ENCODE data around the gene ZNF814.

Gene ZNF814

DNA sequence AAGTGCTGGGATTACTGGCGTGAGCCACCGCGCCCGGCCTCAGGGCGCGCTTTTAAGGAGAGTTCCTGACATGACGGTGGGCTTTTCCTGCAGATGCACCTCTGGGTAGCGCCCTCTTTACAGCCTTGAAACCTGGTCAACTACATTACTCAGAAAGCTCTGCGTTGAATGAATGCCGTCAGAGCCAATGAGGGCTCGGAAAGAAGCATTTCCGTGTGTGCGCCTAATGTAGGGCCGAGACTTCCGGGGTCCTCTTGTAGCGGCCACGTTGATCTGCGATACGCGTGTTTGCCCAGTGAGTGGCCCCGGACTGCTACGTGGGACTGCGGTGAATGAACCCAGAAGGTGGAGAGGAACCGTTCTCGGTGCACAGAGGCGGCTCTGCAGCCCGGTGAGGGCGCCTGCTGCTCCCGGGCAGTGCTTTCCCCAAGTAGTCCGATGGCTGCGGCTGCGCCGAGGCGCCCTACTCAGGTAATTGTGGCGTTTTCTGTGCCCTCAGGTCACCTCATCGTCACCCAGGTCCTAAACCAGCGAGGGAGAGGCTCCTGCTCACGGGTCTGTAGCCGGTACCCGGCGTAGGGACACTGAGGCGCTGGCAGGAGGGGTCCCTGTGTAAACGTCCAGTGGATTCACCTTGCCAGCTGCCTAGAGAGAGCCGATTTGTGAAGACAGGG is 69.2 kb downstream of the ZNF814 start (continued):
- TF ChIP-seq, protein P1, sequence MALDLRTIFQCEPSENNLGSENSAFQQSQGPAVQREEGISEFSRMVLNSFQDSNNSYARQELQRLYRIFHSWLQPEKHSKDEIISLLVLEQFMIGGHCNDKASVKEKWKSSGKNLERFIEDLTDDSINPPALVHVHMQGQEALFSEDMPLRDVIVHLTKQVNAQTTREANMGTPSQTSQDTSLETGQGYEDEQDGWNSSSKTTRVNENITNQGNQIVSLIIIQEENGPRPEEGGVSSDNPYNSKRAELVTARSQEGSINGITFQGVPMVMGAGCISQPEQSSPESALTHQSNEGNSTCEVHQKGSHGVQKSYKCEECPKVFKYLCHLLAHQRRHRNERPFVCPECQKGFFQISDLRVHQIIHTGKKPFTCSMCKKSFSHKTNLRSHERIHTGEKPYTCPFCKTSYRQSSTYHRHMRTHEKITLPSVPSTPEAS (tag by site-specific recombination; IDR thresholded peaks at IDR 0.05), result peak; percentile 78
- TF ChIP-seq ZBTB48 (tag by site-specific recombination; IDR thresholded peaks at IDR 0.05) (no peak), ZNF658 (tag by site-specific recombination; IDR thresholded peaks at IDR 0.05) (no peak), SETDB1 (IDR thresholded peaks at IDR 0.05; ENCODE audit: insufficient read length, low read length) (no peak), ZNF155 (tag by site-specific recombination; IDR thresholded peaks at IDR 0.05) (no peak), ZNF571 (tag by site-specific recombination; IDR thresholded peaks at IDR 0.05) (no peak), TCF7L2 (IDR thresholded peaks at IDR 0.05; ENCODE audit: borderline replicate concordance, low read depth, low read length) (no peak), GLIS1 (tag by site-specific recombination; IDR thresholded peaks at IDR 0.05) (no peak), ZFP41 (tag by site-specific recombination; IDR thresholded peaks at IDR 0.05; ENCODE audit: borderline replicate concordance) (no peak), ZNF707 (tag by site-specific recombination; IDR thresholded peaks at IDR 0.05) (no peak), ZSCAN30 (tag by site-specific recombination; IDR thresholded peaks at IDR 0.05) (peak; percentile 28; the same call in 1 of the 2 replicates), TRIM28 (IDR thresholded peaks at IDR 0.05; ENCODE audit: borderline replicate concordance, low read length) (0 out of 2 replicates have a peak, but pooled peaks have one; percentile 21), ZNF404 (tag by site-specific recombination; IDR thresholded peaks at IDR 0.05) (no peak), ZNF391 (tag by site-specific recombination; IDR thresholded peaks at IDR 0.05; ENCODE audit: borderline replicate concordance, low read depth) (no peak), ZNF76 (tag by site-specific recombination; IDR thresholded peaks at IDR 0.05; ENCODE audit: borderline replicate concordance, low read depth) (peak; percentile 83; the same call in 1 of the 2 replicates), ZNF600 (tag by site-specific recombination; IDR thresholded peaks at IDR 0.05) (no peak), ZNF341 (tag by site-specific recombination; IDR thresholded peaks at IDR 0.05; ENCODE audit: low read depth) (no peak)
- TF ChIP-seq, protein P2, sequence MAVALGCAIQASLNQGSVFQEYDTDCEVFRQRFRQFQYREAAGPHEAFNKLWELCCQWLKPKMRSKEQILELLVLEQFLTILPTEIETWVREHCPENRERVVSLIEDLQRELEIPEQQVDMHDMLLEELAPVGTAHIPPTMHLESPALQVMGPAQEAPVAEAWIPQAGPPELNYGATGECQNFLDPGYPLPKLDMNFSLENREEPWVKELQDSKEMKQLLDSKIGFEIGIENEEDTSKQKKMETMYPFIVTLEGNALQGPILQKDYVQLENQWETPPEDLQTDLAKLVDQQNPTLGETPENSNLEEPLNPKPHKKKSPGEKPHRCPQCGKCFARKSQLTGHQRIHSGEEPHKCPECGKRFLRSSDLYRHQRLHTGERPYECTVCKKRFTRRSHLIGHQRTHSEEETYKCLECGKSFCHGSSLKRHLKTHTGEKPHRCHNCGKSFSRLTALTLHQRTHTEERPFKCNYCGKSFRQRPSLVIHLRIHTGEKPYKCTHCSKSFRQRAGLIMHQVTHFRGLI (tag by site-specific recombination; IDR thresholded peaks at IDR 0.05), result no peak
- TF ChIP-seq, protein P3, sequence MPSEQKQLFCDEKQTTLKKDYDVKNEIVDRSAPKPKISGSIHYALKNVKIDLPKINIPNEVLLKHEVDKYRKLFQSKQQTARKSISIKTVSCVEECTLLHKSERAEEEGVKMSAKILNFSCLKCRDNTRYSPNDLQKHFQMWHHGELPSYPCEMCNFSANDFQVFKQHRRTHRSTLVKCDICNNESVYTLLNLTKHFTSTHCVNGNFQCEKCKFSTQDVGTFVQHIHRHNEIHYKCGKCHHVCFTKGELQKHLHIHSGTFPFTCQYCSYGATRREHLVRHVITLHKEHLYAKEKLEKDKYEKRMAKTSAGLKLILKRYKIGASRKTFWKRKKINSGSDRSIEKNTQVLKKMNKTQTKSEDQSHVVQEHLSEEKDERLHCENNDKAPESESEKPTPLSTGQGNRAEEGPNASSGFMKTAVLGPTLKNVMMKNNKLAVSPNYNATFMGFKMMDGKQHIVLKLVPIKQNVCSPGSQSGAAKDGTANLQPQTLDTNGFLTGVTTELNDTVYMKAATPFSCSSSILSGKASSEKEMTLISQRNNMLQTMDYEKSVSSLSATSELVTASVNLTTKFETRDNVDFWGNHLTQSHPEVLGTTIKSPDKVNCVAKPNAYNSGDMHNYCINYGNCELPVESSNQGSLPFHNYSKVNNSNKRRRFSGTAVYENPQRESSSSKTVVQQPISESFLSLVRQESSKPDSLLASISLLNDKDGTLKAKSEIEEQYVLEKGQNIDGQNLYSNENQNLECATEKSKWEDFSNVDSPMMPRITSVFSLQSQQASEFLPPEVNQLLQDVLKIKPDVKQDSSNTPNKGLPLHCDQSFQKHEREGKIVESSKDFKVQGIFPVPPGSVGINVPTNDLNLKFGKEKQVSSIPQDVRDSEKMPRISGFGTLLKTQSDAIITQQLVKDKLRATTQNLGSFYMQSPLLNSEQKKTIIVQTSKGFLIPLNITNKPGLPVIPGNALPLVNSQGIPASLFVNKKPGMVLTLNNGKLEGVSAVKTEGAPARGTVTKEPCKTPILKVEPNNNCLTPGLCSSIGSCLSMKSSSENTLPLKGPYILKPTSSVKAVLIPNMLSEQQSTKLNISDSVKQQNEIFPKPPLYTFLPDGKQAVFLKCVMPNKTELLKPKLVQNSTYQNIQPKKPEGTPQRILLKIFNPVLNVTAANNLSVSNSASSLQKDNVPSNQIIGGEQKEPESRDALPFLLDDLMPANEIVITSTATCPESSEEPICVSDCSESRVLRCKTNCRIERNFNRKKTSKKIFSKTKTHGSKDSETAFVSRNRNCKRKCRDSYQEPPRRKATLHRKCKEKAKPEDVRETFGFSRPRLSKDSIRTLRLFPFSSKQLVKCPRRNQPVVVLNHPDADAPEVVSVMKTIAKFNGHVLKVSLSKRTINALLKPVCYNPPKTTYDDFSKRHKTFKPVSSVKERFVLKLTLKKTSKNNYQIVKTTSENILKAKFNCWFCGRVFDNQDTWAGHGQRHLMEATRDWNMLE (tag by site-specific recombination; conservative IDR thresholded peaks at IDR 0.05; ENCODE audit: low read depth), result peak; percentile 72

DNA sequence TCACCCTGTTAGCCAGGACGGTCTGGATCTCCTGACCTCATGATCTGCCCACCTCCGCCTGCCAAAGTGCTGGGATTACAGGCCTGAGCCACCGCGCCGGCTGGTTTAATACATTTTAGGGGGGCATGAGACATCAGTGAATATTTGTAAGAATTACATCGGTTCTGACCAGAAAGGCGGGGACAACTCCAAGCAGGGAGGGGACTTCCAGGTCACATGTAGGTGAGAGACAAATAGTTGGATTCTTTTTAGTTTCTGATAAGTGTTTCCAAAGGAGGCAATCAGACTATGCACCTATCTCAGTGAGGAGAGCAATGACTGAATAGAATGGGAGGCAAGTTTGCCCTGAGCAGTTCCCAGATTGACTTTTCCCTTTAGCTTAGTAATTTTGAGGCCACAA is 70.5 kb downstream of the ZNF814 start:
- peaks cover 2% of the 10 kb centered on the region; the same call in 1 of the 2 replicates for H3K4me1 ChIP-seq (ENCODE audit: control insufficient read depth, insufficient read depth, low read length)
- no peaks in the 10 kb centered on the region for H3K9me3 ChIP-seq (ENCODE audit: control insufficient read depth, insufficient read depth, low read depth, low read length)
- H3K27ac ChIP-seq (ENCODE audit: extremely low read depth, low read depth, low read length), result no peak overlapping the region
- H3K4me3 ChIP-seq (ENCODE audit: low read depth, low read length), result no peak overlapping the region
- H3K36me3 ChIP-seq (ENCODE audit: control insufficient read depth in 2 of 2, insufficient read depth in 1 of 2, low read length in 2 of 2), result peaks cover 7 to 21% of the 10 kb centered on the region in 2 experiments; a peak in 2 of 3 replicates
- POLR2A ChIA-PET, result interaction anchor here (0.7 to 1.8 kb wide), 6 partner anchors 16 to 333 kb away, joined by 7 to 8 read pairs (median 8); partner anchors contain the start of genes ZNF329, ZNF417, ZNF551 and ZNF587
- CTCF ChIA-PET, result no interaction called here
- TF ChIP-seq ZNF214 (tag by site-specific recombination; IDR thresholded peaks at IDR 0.05; ENCODE audit: borderline replicate concordance) (no peak), ZNF670 (tag by site-specific recombination; IDR thresholded peaks at IDR 0.05; ENCODE audit: low read depth) (no peak), ZNF600 (tag by site-specific recombination; IDR thresholded peaks at IDR 0.05) (no peak), ZNF777 (tag by site-specific recombination; IDR thresholded peaks at IDR 0.05; ENCODE audit: borderline replicate concordance) (no peak), ZBTB17 (tag by site-specific recombination; IDR thresholded peaks at IDR 0.05) (no peak), ZNF311 (tag by site-specific recombination; IDR thresholded peaks at IDR 0.05; ENCODE audit: borderline replicate concordance) (no peak), ZNF433 (tag by site-specific recombination; IDR thresholded peaks at IDR 0.05; ENCODE audit: low read depth) (no peak), ZNF335 (tag by site-specific recombination; conservative IDR thresholded peaks at IDR 0.05) (no peak), ZNF416 (tag by site-specific recombination; IDR thresholded peaks at IDR 0.05) (no peak), ZNF292 (tag by site-specific recombination; IDR thresholded peaks at IDR 0.05; ENCODE audit: borderline replicate concordance, low read depth) (no peak), ZIC2 (tag by site-specific recombination; IDR thresholded peaks at IDR 0.05) (no peak), ZNF510 (tag by site-specific recombination; IDR thresholded peaks at IDR 0.05; ENCODE audit: insufficient replicate concordance) (no peak), SP3 (tag by site-specific recombination; IDR thresholded peaks at IDR 0.05) (no peak)

Data from HEK293 (cell line).